OCI-LY3 (cell line): ENCODE data around the gene ATP5ME.
A peak's percentile ranks its signal among the peaks of the same experiment; 100 is the strongest.

Experiments used
- H2AFZ ChIP-seq: fragments of 200-600, 300-600 bp; shearing (Covaris generic); 2 replicates; pipeline ENCODE4 v1.6.0; 2014; ENCODE audit warnings: antibody characterized with exemption, low read depth, low read length
- H3K27ac ChIP-seq: fragments of 200-600, 300-600 bp; sonication (generic); 2 replicates; pipeline ENCODE4 v1.5.1; 2014; ENCODE audit warnings: mild to moderate bottlenecking, low read length, moderate library complexity, mixed read lengths
- H3K27me3 ChIP-seq: fragments of 200-600, 300-600 bp; sonication (generic); 2 replicates; pipeline ENCODE4 v1.6.1; 2014; ENCODE audit warnings: low read depth, low read length, mixed read lengths
- H3K36me3 ChIP-seq: fragments of 200-600, 300-600 bp; sonication (generic); replicated peaks from 2 replicates; pipeline ENCODE3; 2014; ENCODE audit warnings: low read depth, low read length, mixed read lengths
- H3K4me1 ChIP-seq: fragments of 300-600, 200-600 bp; sonication (generic); 2 replicates; pipeline ENCODE4 v1.6.1; 2014; ENCODE audit warnings: low read length, mixed read lengths
- H3K4me2 ChIP-seq: fragments of 200-600, 300-600 bp; sonication (generic); 2 replicates; pipeline ENCODE4 v1.6.1; 2014; ENCODE audit warnings: low read length, mixed read lengths
- H3K4me3 ChIP-seq: fragments of 300-600, 200-600 bp; sonication (generic); 2 replicates; pipeline ENCODE4 v1.5.1; 2014; ENCODE audit warnings: antibody characterized with exemption, mild to moderate bottlenecking, low read length, moderate library complexity
- H3K79me2 ChIP-seq: fragments of 300-600, 200-600 bp; shearing (Covaris generic); 2 replicates; pipeline ENCODE4 v1.6.1; 2014; ENCODE audit warnings: mild to moderate bottlenecking, low read length, mixed read lengths
- H3K9ac ChIP-seq: fragments of 300-600, 200-600 bp; shearing (Covaris generic); 2 replicates; pipeline ENCODE4 v1.6.0; 2014; ENCODE audit warnings: mild to moderate bottlenecking, low read length, moderate library complexity
- H3K9me3 ChIP-seq: fragments of 200-600, 300-600 bp; shearing (Covaris generic); 2 replicates; pipeline ENCODE4 v1.6.1; 2014; ENCODE audit warnings: low read length, mixed read lengths; ENCODE audit not compliant: insufficient read depth
- H4K20me1 ChIP-seq: fragments of 200-600, 300-600 bp; sonication (generic); 2 replicates; pipeline ENCODE4 v1.6.1; 2016; ENCODE audit warnings: low read length, mixed read lengths; ENCODE audit not compliant: insufficient read depth
- CTCF ChIP-seq: fragments of 200-600, 300-600 bp; sonication (generic); IDR thresholded peaks from 2 replicates; pipeline ENCODE4 v1.5.1; 2014; ENCODE audit warnings: antibody characterized with exemption, low read length, low read depth
- EZH2phosphoT487 ChIP-seq: fragments of 200-600 bp; shearing (Covaris generic); IDR thresholded peaks from 2 replicates; pipeline ENCODE4 v1.6.1; 2018; ENCODE audit warnings: antibody characterized with exemption, mixed run types, low read depth

ATP5ME gene

GRCh38 chr4:680928-681645, 7.0 kb upstream of the ATP5ME start:
- no peaks in the 10 kb centered on the region for H3K9me3 ChIP-seq
- H3K4me3 ChIP-seq = peak overlapping the region; percentile 75
- H3K9ac ChIP-seq = peak overlapping the region; percentile 54
- no peaks in the 10 kb centered on the region for H4K20me1 ChIP-seq
- H3K36me3 ChIP-seq = no peaks in the 10 kb centered on the region
- no peak overlapping the region for H2AFZ ChIP-seq
- H3K27ac ChIP-seq = no peak overlapping the region
- TF ChIP-seq EZH2phosphoT487 (no peak), CTCF (no peak)
- H3K4me2 ChIP-seq = peak overlapping the region; percentile 74
- peaks cover 25% of the 10 kb centered on the region for H3K4me1 ChIP-seq
- H3K27me3 ChIP-seq = no peaks in the 10 kb centered on the region
- H3K79me2 ChIP-seq = no peaks in the 10 kb centered on the region

GRCh38 chr4:680551-680927, 6.5 kb upstream of the ATP5ME start:
- Histone ChIP-seq H3K4me1 (peaks cover 30% of the 10 kb centered on the region), H2AFZ (no peak overlapping the region), H3K79me2 (peaks cover 2% of the 10 kb centered on the region), H3K4me3 (peak overlapping the region; percentile 75), H3K27ac (no peak overlapping the region), H3K27me3 (no peaks in the 10 kb centered on the region), H4K20me1 (no peaks in the 10 kb centered on the region), H3K9ac (peak overlapping the region; percentile 54), H3K4me2 (peak overlapping the region; percentile 74), H3K36me3 (no peaks in the 10 kb centered on the region), H3K9me3 (no peaks in the 10 kb centered on the region)
- no peak for TF ChIP-seq CTCF
- no peak for TF ChIP-seq EZH2phosphoT487

GRCh38 chr4:680091-680490, 6.0 kb upstream of the ATP5ME start:
- Histone ChIP-seq H3K9me3 (no peaks in the 10 kb centered on the region), H4K20me1 (no peaks in the 10 kb centered on the region), H3K4me3 (peak overlapping the region; percentile 75; the same call in 1 of the 2 replicates), H3K27me3 (no peaks in the 10 kb centered on the region), H3K4me2 (peak overlapping the region; percentile 74; the same call in 1 of the 2 replicates), H2AFZ (no peak overlapping the region), H3K79me2 (peaks cover 7% of the 10 kb centered on the region), H3K27ac (no peak overlapping the region), H3K9ac (no peak overlapping the region), H3K4me1 (peaks cover 35% of the 10 kb centered on the region), H3K36me3 (no peaks in the 10 kb centered on the region)
- TF ChIP-seq CTCF (no peak), EZH2phosphoT487 (no peak)

- no peaks in the 10 kb centered on the region for H4K20me1 ChIP-seq
- H3K4me1 ChIP-seq = peaks cover 35% of the 10 kb centered on the region
- H3K4me2 ChIP-seq = no peak overlapping the region
- H3K4me3 ChIP-seq = no peak overlapping the region
- H3K27ac ChIP-seq = no peak overlapping the region
- H3K79me2 ChIP-seq = peaks cover 11% of the 10 kb centered on the region
- H3K36me3 ChIP-seq = no peaks in the 10 kb centered on the region
- no peak for TF ChIP-seq CTCF
- no peak for TF ChIP-seq EZH2phosphoT487
- H2AFZ ChIP-seq = no peak overlapping the region
- H3K27me3 ChIP-seq = no peaks in the 10 kb centered on the region
- no peak overlapping the region for H3K9ac ChIP-seq
- no peaks in the 10 kb centered on the region for H3K9me3 ChIP-seq
Observed at GRCh38 chr4:679629-680028, 5.6 kb upstream of the ATP5ME start.
